DND-41 (cell line): ENCODE results near the gene LYRM9.

Source experiments
- CTCF ChIP-seq: IDR thresholded peaks from 2 replicates; pipeline ENCODE4 v1.5.1; 2012; ENCODE audit warnings: borderline replicate concordance, low read length, moderate library complexity, mild to moderate bottlenecking; ENCODE audit not compliant: poor library complexity, severe bottlenecking; ENCODE audit errors: extremely low read depth
- EZH2 ChIP-seq: IDR thresholded peaks from 3 replicates; pipeline ENCODE4 v1.6.1; 2012; ENCODE audit warnings: borderline replicate concordance, low read depth, mild to moderate bottlenecking, moderate library complexity, low read length, inconsistent platforms; ENCODE audit not compliant: severe bottlenecking

GRCh38 chr17:27927781-27928180 is 34.6 kb upstream of the LYRM9 start:
- TF ChIP-seq EZH2 (no peak), CTCF (no peak)
